ENCODE measurements around the gene PAK1. TPM values are rescaled to one million over a fixed set of nuclear protein-coding genes. Genes with fewer than 3 reads are reported as not detected.

Gene PAK1
- total and polyA plus RNA-seq, 2 of the 4 experiments (the other 2 are of a cell fraction): 34.3 to 60.6 TPM

GRCh38 chr11:77374108-77374507 lies 99.8 kb downstream of the PAK1 start:
- no peak overlapping the region for H2BK15ac ChIP-seq (ENCODE audit: low read depth, low read length)
- H3K9me3 ChIP-seq (ENCODE audit: control insufficient read depth, insufficient read depth, low read length): no peaks in the 10 kb centered on the region
- H2AK5ac ChIP-seq (ENCODE audit: low read depth, low read length): no peak overlapping the region
- no peak overlapping the region for H3K18ac ChIP-seq (ENCODE audit: low read depth, low read length)
- no peak overlapping the region for H2BK20ac ChIP-seq (ENCODE audit: low read depth, low read length)
- POLR2A ChIA-PET (ENCODE audit: unreplicated experiment): no interaction called here
- no peak overlapping the region for H3K56ac ChIP-seq (ENCODE audit: extremely low read depth, insufficient read depth, low read length)
- peaks cover 2% of the 10 kb centered on the region for H3K4me1 ChIP-seq (ENCODE audit: control insufficient read depth, insufficient read depth, low read length)
- H3K27ac ChIP-seq (ENCODE audit: insufficient read depth, low read length): no peak overlapping the region
- no peak overlapping the region for H3K4me2 ChIP-seq (ENCODE audit: low read depth, low read length)
- TF ChIP-seq CHD1 (IDR thresholded peaks at IDR 0.05; ENCODE audit: low read depth, low read length) (no peak), ELK1 (IDR thresholded peaks at IDR 0.05; ENCODE audit: borderline replicate concordance, low read depth, low read length) (no peak), RCOR1 (IDR thresholded peaks at IDR 0.05; ENCODE audit: insufficient replicate concordance, low read length) (no peak), POLR2A (IDR thresholded peaks at IDR 0.05; ENCODE audit: low read depth, low read length) (no peak), MAZ (IDR thresholded peaks at IDR 0.05; ENCODE audit: borderline replicate concordance, low read depth, low read length) (no peak), MAFK (IDR thresholded peaks at IDR 0.05; ENCODE audit: low read depth, low read length) (no peak), BHLHE40 (IDR thresholded peaks at IDR 0.05; ENCODE audit: low read depth, low read length) (no peak), USF2 (IDR thresholded peaks at IDR 0.05; ENCODE audit: low read depth, low read length) (no peak), RAD21 (IDR thresholded peaks at IDR 0.05; ENCODE audit: low read length) (no peak), CTCF (conservative IDR thresholded peaks at IDR 0.05; ENCODE audit: low read depth, low read length) (no peak), FOS (IDR thresholded peaks at IDR 0.05; ENCODE audit: low read depth, low read length) (no peak), MXI1 (IDR thresholded peaks at IDR 0.05; ENCODE audit: borderline replicate concordance, low read depth, low read length) (no peak), CEBPB (IDR thresholded peaks at IDR 0.05; ENCODE audit: low read depth, low read length) (no peak), SMC3 (IDR thresholded peaks at IDR 0.05; ENCODE audit: low read depth, low read length) (no peak)
- H3K27me3 ChIP-seq (ENCODE audit: control insufficient read depth, insufficient read depth, low read length): no peaks in the 10 kb centered on the region
- H4K5ac ChIP-seq (ENCODE audit: low read depth, low read length): no peak overlapping the region
- dilution Hi-C loops (cut with HindIII; ENCODE audit: low sequenced_read_pairs, unreplicated experiment) (no loop called here), in situ Hi-C loops (cut with MboI; ENCODE audit: low sequenced_read_pairs) (no loop called here), intact Hi-C loops (cut with micrococcal nuclease) (no loop called here)
- no TSS peak for BruUV-seq (replicated peaks)
- H3K9ac ChIP-seq (ENCODE audit: low read depth, low read length): no peak overlapping the region
- H4K91ac ChIP-seq (ENCODE audit: insufficient read depth, low read depth, low read length): no peak overlapping the region
- DNase-seq (peak; percentile 46), ATAC-seq (ENCODE audit: low read depth) (peak; percentile 49; the same call in 1 of the 2 replicates)
- WGBS, 2 experiments (ENCODE audit: extremely low coverage in 2 of 2, insufficient read length in 1 of 2): no CpG with 5 or more reads among the region's 1 CpG
- no peak overlapping the region for H4K8ac ChIP-seq (ENCODE audit: low read depth in 2 of 2, low read length in 2 of 2)
- no peak overlapping the region for H3K23ac ChIP-seq (ENCODE audit: low read depth, low read length)
- H3K9me1 ChIP-seq (ENCODE audit: insufficient read depth, low read length): peaks cover 6% of the 10 kb centered on the region
- no peak overlapping the region for H2BK120ac ChIP-seq (ENCODE audit: low read depth, low read length)
- peaks cover 1% of the 10 kb centered on the region; the same call in 1 of the 2 replicates for H3K36me3 ChIP-seq (ENCODE audit: control insufficient read depth, insufficient read depth, low read length)
- no peak overlapping the region for H3K4me3 ChIP-seq (ENCODE audit: insufficient read depth, low read depth, low read length)
- H4K20me1 ChIP-seq (ENCODE audit: insufficient read depth, low read length): no peaks in the 10 kb centered on the region
- H3K4ac ChIP-seq (ENCODE audit: low read depth, low read length): no peak overlapping the region
- 0 out of 4 replicates have a peak, but pooled peaks cover 0 to 2% of the 10 kb centered on the region in 2 experiments for H3K79me1 ChIP-seq (ENCODE audit: low read depth in 1 of 2, low read length in 2 of 2)
- CTCF ChIA-PET: interaction anchor here (1.3 kb wide), 1 partner anchor 228 kb away, joined by 3 read pairs; no protein-coding TSS in a partner anchor
- H2BK5ac ChIP-seq (ENCODE audit: low read depth, low read length, poor library complexity, severe bottlenecking): no peak overlapping the region
- H2AK9ac ChIP-seq (replicated peaks; ENCODE audit: low read depth, low read length, poor library complexity): no peak overlapping the region
- H2AFZ ChIP-seq (replicated peaks; ENCODE audit: low read length, poor library complexity): no peak overlapping the region
- H3K14ac ChIP-seq (replicated peaks; ENCODE audit: low read depth, low read length): no peak overlapping the region

Data from IMR-90 (cell line).